HG03045 (cell line): ENCODE results near the gene DNAJC17.

Experiments used
- ATAC-seq: cut with Tn5 transposase; IDR thresholded peaks from one replicate; pipeline ENCODE4 v1.9.1; 2021; ENCODE audit warnings: mild to moderate bottlenecking, moderate library complexity; ENCODE audit not compliant: unreplicated experiment

Gene DNAJC17

GRCh38 chr15:40767838-40768500 lies 39.3 kb downstream of the DNAJC17 start:
- ATAC-seq = no peak

- ATAC-seq = no peak
These were observed 40.1 kb downstream of the DNAJC17 start for GRCh38 chr15:40766906-40767837.

- no peak for ATAC-seq
These were observed 41.0 kb downstream of the DNAJC17 start for GRCh38 chr15:40766194-40766815.

- no peak for ATAC-seq
These were observed 42.6 kb downstream of the DNAJC17 start for GRCh38 chr15:40764629-40765103.

GRCh38 chr15:40763801-40764628 lies 43.3 kb downstream of the DNAJC17 start, which contains the start of gene GCHFR:
Gene GCHFR, plus strand, starts transcription at chr15:40764068. Its CDS starts 113 bp downstream, at chr15:40764181.
- ATAC-seq = peak; percentile 42

GRCh38 chr15:40762919-40763800 lies 44.1 kb downstream of the DNAJC17 start:
- no peak for ATAC-seq

- no peak for ATAC-seq
These were observed 47.3 kb downstream of the DNAJC17 start for GRCh38 chr15:40759961-40760360.

GRCh38 chr15:40756938-40757337 lies 50.3 kb downstream of the DNAJC17 start:
- ATAC-seq = no peak

- no peak for ATAC-seq
These were observed 51.5 kb downstream of the DNAJC17 start for GRCh38 chr15:40755812-40756208.

GRCh38 chr15:40754883-40755811 lies 52.1 kb downstream of the DNAJC17 start, which contains the start of gene RMDN3:
Gene RMDN3, minus strand, starts transcription at chr15:40755254. Its CDS starts 471 bp downstream, at chr15:40754783.
- ATAC-seq = peak; percentile 87

GRCh38 chr15:40754574-40754882 lies 52.7 kb downstream of the DNAJC17 start:
- ATAC-seq = no peak

GRCh38 chr15:40751745-40752144 lies 55.5 kb downstream of the DNAJC17 start:
- ATAC-seq = no peak

GRCh38 chr15:40750885-40751284 lies 56.4 kb downstream of the DNAJC17 start:
- no peak for ATAC-seq

- no peak for ATAC-seq
These were observed 58.1 kb downstream of the DNAJC17 start for GRCh38 chr15:40749151-40749630.

GRCh38 chr15:40747685-40748631 lies 59.3 kb downstream of the DNAJC17 start:
- no peak for ATAC-seq

GRCh38 chr15:40746916-40747418 lies 60.3 kb downstream of the DNAJC17 start:
- no peak for ATAC-seq

GRCh38 chr15:40744815-40745152 lies 62.5 kb downstream of the DNAJC17 start:
- no peak for ATAC-seq
